Fibroblast of lung (primary cell): ENCODE results near the gene RBM17. TPM values are rescaled to one million over a fixed set of nuclear protein-coding genes. Genes with fewer than 3 reads are reported as not detected.

Source experiments
- DNase-seq, 2 donors: peaks; one replicate each; pipeline versions ENCODE4 v3.0.0 to v3.0.0-alpha.2; 2010; ENCODE audit warnings: low read depth in 2 of 2
- H2AFZ ChIP-seq: 2 replicates; pipeline ENCODE4 v1.5.1; 2012; ENCODE audit warnings: low read length, control low read depth, inconsistent platforms
- H3K27ac ChIP-seq: 2 replicates; pipeline ENCODE4 v1.5.1; 2011; ENCODE audit warnings: low read length, control low read depth; ENCODE audit not compliant: insufficient read depth
- H3K27me3 ChIP-seq: 2 replicates; pipeline ENCODE4 v1.5.1; 2011; ENCODE audit warnings: mild to moderate bottlenecking, low read length; ENCODE audit not compliant: control insufficient read depth, insufficient read depth
- H3K36me3 ChIP-seq: 2 replicates; pipeline ENCODE4 v1.5.1; 2011; ENCODE audit warnings: low read length; ENCODE audit not compliant: control insufficient read depth, insufficient read depth
- H3K4me1 ChIP-seq: 2 replicates; pipeline ENCODE4 v1.5.1; 2011; ENCODE audit warnings: low read length; ENCODE audit not compliant: control insufficient read depth, insufficient read depth; ENCODE audit errors: extremely low read depth
- H3K4me2 ChIP-seq: 2 replicates; pipeline ENCODE4 v1.5.1; 2011; ENCODE audit warnings: low read length, control low read depth; ENCODE audit not compliant: insufficient read depth; ENCODE audit errors: extremely low read depth
- H3K4me3 ChIP-seq, 4 experiments: fragments of 200-600 bp in 1 of 4; sonication (generic) in 1 of 4; replicated peaks in 1 of 4; 2 replicates each; pipeline ENCODE4 v1.5.1; 2011 to 2016; ENCODE audit warnings: low read length in 4 of 4, low read depth in 3 of 4, mild to moderate bottlenecking in 3 of 4, control low read depth in 2 of 4, inconsistent platforms in 1 of 4, mixed read lengths in 1 of 4; ENCODE audit not compliant: insufficient read depth in 1 of 4; ENCODE audit errors: control extremely low read depth in 1 of 4
- H3K79me2 ChIP-seq: 2 replicates; pipeline ENCODE4 v1.5.1; 2012; ENCODE audit warnings: mild to moderate bottlenecking, low read length, inconsistent platforms; ENCODE audit not compliant: control insufficient read depth, insufficient read depth
- H3K9ac ChIP-seq: 2 replicates; pipeline ENCODE4 v1.5.1; 2011; ENCODE audit warnings: mild to moderate bottlenecking, low read length, control low read depth; ENCODE audit not compliant: insufficient read depth
- H3K9me3 ChIP-seq: 2 replicates; pipeline ENCODE4 v1.5.1; 2012; ENCODE audit warnings: low read depth, low read length; ENCODE audit not compliant: control insufficient read depth, insufficient read depth
- H4K20me1 ChIP-seq: 2 replicates; pipeline ENCODE4 v1.5.1; 2011; ENCODE audit warnings: low read length; ENCODE audit not compliant: control insufficient read depth, insufficient read depth; ENCODE audit errors: extremely low read depth
- EZH2 ChIP-seq: IDR thresholded peaks from 2 replicates; pipeline ENCODE4 v1.5.1; 2012; ENCODE audit warnings: low read length, control low read depth, mild to moderate bottlenecking; ENCODE audit errors: missing control alignments
- polyA plus RNA-seq, 2 donors: library from polyadenylated mRNA; depleted of rRNA in 1 of 2; stranded (reverse) in 1 of 2; unstranded in 1 of 2; fragments of >200 nt; gene quantifications; 2 replicates each; pipeline ENCODE4 v1.2.1, GENCODE V29; 2011 to 2012; ENCODE audit warnings: missing spikeins in 1 of 2
- total RNA-seq: library from RNA; depleted of rRNA; stranded (reverse); fragments of >200 nt; gene quantifications from 2 replicates; pipeline ENCODE4 v1.2.1, GENCODE V29; 2014
- TF ChIP-seq, protein P1 (sequence below), 2 donors: IDR thresholded peaks in 1 of 2; conservative IDR thresholded peaks in 1 of 2; 1 replicate in 1 of 2; 2 replicates in 1 of 2; pipeline ENCODE4 v1.5.1; 2011 to 2012; ENCODE audit warnings: low read length in 2 of 2, control low read depth in 1 of 2, inconsistent platforms in 1 of 2, low read depth in 1 of 2, mild to moderate bottlenecking in 1 of 2

The RBM17 gene
- total and polyA plus RNA-seq, 2 donors (not counting 1 experiment from before 2014, with no cell fraction given): 28.9 to 46.1 TPM

DNA sequence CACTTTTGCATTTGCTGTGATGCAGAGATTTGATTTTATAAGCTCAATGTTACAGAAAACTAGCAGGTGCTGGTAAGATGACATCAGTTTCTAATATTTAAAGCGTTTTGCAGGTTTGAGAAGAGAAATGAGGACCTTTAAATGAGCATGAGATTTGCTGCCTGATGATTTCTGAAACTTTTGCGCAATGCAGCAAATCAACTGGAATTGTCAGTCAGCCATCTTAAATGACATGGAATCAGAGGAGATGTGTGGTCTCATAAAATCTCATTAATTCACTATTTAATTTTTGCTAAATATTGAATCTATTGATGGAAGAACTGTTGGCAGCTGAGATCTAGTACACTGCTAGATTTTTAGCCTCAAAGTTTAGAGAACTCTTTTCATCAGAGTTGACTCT lies 3.9 kb downstream of the RBM17 start:
- Histone ChIP-seq H3K9ac (no peak overlapping the region), H3K27me3 (no peaks in the 10 kb centered on the region), H3K27ac (no peak overlapping the region), H3K4me3 (no peak overlapping the region), H2AFZ (no peak overlapping the region), H3K9me3 (no peaks in the 10 kb centered on the region), H3K4me1 (peaks cover 6% of the 10 kb centered on the region), H3K79me2 (peaks cover 87% of the 10 kb centered on the region), H4K20me1 (peaks cover 2% of the 10 kb centered on the region), H3K36me3 (no peaks in the 10 kb centered on the region), H3K4me2 (no peak overlapping the region)
- TF ChIP-seq, protein P1, sequence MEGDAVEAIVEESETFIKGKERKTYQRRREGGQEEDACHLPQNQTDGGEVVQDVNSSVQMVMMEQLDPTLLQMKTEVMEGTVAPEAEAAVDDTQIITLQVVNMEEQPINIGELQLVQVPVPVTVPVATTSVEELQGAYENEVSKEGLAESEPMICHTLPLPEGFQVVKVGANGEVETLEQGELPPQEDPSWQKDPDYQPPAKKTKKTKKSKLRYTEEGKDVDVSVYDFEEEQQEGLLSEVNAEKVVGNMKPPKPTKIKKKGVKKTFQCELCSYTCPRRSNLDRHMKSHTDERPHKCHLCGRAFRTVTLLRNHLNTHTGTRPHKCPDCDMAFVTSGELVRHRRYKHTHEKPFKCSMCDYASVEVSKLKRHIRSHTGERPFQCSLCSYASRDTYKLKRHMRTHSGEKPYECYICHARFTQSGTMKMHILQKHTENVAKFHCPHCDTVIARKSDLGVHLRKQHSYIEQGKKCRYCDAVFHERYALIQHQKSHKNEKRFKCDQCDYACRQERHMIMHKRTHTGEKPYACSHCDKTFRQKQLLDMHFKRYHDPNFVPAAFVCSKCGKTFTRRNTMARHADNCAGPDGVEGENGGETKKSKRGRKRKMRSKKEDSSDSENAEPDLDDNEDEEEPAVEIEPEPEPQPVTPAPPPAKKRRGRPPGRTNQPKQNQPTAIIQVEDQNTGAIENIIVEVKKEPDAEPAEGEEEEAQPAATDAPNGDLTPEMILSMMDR (conservative IDR thresholded peaks at IDR 0.05 in 1 of 2, IDR thresholded peaks at IDR 0.05 in 1 of 2; ENCODE audit: low read depth in 1 of 2, low read length in 2 of 2): no peak
- TF ChIP-seq EZH2: no peak
- DNase-seq: no peak

DNA sequence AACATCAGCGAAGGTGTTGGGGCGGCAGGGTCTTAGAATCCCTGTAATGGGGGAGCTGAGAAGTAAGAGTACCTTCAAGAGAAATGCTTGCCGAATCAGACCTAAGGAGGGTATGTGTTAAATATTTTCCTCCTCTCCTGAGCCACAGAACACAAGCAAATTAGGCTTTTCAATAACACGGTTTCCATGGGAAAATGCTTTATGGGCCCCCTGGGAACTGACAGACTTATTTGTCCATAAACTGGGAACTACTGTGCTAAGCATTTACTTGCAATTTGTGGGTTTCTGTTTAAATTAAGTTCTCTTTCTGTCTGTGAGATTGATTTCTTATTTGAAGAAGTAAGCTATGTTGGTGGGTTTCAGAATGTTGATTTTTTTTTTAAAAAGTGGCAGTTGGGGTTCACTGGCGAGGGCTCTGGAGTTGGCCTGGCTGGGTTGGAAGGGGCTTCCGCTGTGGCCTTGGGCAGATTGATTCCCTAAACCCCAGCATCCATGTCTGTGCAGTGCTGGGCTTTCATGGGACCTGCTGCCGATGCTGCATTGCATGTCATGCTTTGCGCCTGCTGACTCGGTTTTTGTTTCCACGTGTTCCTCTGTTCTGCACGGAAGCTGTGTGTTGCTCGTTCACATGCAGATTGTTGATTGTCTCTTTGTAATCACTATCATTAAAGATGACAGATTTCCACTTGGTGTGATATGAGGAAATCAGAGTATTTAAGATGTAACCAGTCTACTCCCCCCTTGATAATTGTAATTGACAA lies 7.2 kb downstream of the RBM17 start:
- Histone ChIP-seq H3K4me1 (no peaks in the 10 kb centered on the region), H3K36me3 (peaks cover 2% of the 10 kb centered on the region), H4K20me1 (no peaks in the 10 kb centered on the region), H3K27me3 (no peaks in the 10 kb centered on the region), H3K4me3 (no peak overlapping the region), H3K9me3 (no peaks in the 10 kb centered on the region), H3K4me2 (no peak overlapping the region), H3K27ac (no peak overlapping the region), H2AFZ (no peak overlapping the region), H3K79me2 (peaks cover 84% of the 10 kb centered on the region), H3K9ac (no peak overlapping the region)
- TF ChIP-seq, protein P1 (conservative IDR thresholded peaks at IDR 0.05 in 1 of 2, IDR thresholded peaks at IDR 0.05 in 1 of 2; ENCODE audit: low read depth in 1 of 2, low read length in 2 of 2): no peak
- no peak for TF ChIP-seq EZH2
- DNase-seq: no peak

DNA sequence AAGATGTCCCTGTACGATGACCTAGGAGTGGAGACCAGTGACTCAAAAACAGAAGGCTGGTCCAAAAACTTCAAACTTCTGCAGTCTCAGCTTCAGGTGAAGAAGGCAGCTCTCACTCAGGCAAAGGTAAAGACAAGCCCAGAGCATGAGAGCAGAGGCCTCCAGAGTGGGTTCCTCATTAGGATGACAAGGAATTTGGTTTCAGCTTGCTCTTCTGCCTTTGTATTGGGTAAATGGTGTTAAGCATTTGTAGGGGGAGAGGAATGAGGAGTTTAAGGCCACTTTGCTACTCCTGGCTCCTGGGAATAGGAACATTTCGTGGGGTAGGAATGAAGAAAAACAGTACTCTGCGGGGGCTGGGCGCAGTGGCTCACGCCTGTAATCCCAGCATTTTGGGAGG lies 8.2 kb downstream of the RBM17 start:
- Histone ChIP-seq H3K9me3 (no peaks in the 10 kb centered on the region), H3K36me3 (peaks cover 4% of the 10 kb centered on the region), H2AFZ (no peak overlapping the region), H3K27me3 (no peaks in the 10 kb centered on the region), H3K4me3 (no peak overlapping the region), H3K27ac (no peak overlapping the region), H3K79me2 (peaks cover 73% of the 10 kb centered on the region), H4K20me1 (no peaks in the 10 kb centered on the region), H3K4me2 (no peak overlapping the region), H3K4me1 (no peaks in the 10 kb centered on the region), H3K9ac (no peak overlapping the region)
- DNase-seq: no peak
- TF ChIP-seq, protein P1 (conservative IDR thresholded peaks at IDR 0.05 in 1 of 2, IDR thresholded peaks at IDR 0.05 in 1 of 2; ENCODE audit: low read depth in 1 of 2, low read length in 2 of 2): no peak
- no peak for TF ChIP-seq EZH2
